NCI-H1417 treated with DMSO at 0.1 percent for 48 hours (cell line): ENCODE data around the gene BCAN.

Experiments
- DNase-seq: peaks from one replicate; lab custom pipeline; 2025; lab: John Stamatoyannopoulos, UW

BCAN gene

DNA sequence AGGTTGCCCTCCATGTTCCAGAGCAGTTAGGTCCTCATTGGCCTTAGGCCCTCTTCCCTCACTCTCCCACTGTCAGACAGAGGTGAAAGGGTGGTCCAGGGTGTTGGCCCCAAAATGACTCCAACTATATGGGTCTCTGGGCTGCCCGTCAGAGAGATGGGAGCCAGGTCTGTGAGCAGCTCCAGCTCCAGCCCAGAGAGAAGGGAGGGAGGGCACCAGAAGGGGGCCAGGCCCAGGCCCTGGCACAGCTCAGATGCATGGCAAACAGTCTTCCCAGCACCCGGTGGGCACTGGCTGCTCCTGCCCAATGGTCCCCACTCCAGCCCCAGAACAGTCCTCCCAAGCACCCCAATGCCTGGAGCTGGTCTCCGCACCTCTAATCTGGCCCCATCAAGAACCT lies 2.2 kb downstream of the BCAN start:
- DNase-seq: no peak

DNA sequence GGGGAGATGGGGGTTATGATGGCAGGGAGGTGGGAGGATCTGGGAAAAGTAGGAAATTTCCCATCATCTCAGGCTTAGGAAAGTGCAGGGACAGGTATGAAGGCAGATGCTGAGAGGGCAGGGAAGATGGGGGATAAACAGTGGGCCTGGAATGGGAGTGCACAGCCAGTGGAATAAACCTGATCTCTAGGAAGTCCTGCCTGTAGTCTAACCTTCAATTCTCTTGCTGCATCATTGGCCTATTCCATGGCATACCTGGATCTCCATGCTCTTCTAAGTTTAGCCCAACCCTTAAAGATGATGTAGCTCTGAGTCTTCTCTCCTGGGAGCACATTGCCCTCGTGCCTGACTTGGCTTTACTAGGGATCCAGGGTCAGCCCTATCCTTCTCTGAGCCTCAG lies 2.7 kb downstream of the BCAN start:
- no peak for DNase-seq

DNA sequence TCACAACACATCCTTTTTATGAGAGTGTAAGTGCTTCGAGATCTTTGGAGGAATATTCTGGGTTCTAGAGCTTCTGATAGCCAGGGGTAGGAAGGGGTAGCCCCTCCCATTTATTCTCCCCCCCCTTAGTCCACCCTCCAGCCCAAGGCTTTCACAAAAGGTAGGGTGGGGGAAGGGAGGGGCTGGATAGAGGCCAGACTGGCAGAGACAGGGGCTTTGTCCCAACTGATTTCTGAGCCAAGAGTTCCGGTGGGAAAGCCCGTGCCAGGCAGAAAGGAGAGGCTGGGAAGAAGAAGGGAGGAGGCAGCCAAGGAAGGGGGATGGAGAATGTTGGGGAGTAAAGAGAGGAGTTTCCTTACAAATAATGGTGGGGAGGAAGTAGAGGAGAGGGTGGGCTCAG lies 3.1 kb downstream of the BCAN start:
- DNase-seq: no peak

DNA sequence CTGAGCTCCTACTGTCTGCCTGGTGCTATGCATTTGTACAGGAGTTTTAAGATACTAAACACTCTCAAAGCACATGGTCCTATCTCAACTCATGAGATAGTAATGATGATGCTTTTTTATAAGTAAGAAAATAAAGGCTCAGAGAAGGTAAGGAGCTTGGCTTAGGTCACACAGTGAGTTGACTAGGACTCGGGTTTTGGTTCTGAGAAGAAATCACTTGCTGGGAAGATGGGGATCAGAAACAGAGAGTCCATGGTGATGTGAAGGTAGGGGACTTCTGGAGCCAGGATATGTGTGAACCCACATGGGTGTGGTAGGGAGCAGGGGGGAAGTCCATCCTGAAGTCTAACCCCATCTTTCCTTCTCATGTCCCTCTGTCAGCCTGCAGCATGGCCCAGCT lies 3.7 kb downstream of the BCAN start:
- no peak for DNase-seq

DNA sequence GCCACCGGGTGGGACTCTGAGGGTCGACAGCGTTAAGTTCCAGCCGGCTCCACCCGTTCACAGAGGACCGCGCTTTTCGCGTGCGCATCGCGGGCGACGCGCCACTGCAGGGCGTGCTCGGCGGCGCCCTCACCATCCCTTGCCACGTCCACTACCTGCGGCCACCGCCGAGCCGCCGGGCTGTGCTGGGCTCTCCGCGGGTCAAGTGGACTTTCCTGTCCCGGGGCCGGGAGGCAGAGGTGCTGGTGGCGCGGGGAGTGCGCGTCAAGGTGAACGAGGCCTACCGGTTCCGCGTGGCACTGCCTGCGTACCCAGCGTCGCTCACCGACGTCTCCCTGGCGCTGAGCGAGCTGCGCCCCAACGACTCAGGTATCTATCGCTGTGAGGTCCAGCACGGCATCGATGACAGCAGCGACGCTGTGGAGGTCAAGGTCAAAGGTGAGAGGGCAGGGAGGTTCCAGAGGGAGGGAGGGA lies 4.9 kb downstream of the BCAN start:
- no peak for DNase-seq

DNA sequence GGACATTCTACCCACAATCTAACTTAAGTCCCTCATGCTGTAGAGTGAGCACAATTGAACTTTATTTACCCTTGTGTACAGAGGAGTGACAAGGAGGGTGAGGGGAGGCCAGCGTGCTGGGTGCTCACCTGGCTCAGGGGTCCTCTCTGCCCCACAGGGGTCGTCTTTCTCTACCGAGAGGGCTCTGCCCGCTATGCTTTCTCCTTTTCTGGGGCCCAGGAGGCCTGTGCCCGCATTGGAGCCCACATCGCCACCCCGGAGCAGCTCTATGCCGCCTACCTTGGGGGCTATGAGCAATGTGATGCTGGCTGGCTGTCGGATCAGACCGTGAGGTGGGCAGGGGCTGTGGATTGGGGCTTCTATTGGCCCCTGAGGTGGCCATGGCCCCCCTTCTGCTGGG lies 5.4 kb downstream of the BCAN start:
- DNase-seq: no peak

DNA sequence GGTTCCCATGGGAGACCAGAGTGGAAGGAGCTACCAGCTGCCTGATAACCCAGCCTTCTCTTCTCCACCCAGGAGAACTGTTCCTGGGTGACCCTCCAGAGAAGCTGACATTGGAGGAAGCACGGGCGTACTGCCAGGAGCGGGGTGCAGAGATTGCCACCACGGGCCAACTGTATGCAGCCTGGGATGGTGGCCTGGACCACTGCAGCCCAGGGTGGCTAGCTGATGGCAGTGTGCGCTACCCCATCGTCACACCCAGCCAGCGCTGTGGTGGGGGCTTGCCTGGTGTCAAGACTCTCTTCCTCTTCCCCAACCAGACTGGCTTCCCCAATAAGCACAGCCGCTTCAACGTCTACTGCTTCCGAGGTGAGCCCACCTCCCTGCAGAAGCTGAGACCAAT lies 6.6 kb downstream of the BCAN start:
- no peak for DNase-seq

DNA sequence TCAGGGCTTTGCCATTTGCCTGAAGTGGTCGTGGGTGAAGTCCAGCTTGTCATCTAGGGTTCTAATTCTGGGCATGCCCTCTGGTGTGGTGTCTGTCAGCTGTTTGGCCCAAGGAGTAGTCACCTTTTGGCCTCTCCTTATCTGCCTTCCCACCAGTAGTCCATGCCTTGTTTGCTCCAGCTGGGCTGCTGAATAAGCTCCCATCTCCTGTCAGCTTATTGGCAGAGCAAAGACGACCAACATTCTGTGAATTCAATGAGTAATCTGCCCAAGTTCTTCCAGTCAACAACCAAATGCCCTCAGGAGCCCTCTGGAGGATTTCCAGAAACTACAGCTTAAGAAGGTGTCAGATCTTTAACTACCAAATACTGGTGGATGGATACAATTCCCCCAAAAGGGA lies 7.0 kb downstream of the BCAN start:
- no peak for DNase-seq

DNA sequence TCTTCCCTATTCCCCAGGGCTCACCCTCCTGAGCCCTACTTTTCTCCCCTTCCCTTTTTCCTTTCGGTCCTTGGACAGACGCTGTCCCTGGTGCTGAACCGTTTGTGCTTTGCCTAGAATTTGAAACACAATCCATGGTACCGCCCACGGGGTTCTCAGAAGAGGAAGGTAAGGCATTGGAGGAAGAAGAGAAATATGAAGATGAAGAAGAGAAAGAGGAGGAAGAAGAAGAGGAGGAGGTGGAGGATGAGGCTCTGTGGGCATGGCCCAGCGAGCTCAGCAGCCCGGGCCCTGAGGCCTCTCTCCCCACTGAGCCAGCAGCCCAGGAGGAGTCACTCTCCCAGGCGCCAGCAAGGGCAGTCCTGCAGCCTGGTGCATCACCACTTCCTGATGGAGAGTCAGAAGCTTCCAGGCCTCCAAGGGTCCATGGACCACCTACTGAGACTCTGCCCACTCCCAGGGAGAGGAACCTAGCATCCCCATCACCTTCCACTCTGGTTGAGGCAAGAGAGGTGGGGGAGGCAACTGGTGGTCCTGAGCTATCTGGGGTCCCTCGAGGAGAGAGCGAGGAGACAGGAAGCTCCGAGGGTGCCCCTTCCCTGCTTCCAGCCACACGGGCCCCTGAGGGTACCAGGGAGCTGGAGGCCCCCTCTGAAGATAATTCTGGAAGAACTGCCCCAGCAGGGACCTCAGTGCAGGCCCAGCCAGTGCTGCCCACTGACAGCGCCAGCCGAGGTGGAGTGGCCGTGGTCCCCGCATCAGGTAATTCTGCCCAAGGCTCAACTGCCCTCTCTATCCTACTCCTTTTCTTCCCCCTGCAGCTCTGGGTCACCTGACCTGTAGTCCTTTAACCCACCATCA lies 10.4 kb downstream of the BCAN start:
- no peak for DNase-seq

DNA sequence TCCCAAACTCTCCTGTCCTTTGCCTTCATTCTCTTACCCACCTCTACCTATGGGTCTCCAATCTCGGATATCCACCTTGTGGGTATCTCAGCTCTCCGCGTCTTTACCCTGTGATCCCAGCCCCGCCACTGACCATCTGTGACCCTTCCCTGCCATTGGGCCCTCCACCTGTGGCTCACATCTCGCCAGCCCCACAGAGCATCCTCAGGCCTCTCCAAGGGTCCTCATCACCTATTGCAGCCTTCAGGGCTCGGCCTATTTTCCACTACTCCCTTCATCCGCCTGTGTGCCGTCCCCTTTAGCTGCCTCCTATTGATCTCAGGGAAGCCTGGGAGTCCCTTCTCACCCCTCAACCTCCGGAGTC lies 11.1 kb downstream of the BCAN start:
- no peak for DNase-seq

DNA sequence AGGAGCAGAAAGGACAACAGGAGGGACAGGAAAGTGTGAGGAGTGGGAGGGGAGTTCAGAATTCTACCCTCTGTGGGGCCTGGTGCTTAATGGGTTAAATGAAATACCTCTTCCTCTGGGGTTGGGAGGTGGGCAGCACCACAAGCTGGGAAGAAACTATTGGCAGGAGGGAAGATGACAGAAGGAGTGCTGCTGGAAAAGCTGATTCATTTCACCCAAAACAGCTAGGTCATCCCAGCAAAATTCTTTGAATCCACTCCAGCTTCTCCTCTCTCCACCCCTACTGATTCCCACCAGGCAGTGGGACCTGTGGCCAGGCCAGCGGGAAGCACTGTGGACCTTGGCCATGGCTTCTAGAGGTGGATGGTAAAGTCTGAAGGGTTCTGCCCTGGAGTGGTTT lies 12.8 kb downstream of the BCAN start:
- no peak for DNase-seq

DNA sequence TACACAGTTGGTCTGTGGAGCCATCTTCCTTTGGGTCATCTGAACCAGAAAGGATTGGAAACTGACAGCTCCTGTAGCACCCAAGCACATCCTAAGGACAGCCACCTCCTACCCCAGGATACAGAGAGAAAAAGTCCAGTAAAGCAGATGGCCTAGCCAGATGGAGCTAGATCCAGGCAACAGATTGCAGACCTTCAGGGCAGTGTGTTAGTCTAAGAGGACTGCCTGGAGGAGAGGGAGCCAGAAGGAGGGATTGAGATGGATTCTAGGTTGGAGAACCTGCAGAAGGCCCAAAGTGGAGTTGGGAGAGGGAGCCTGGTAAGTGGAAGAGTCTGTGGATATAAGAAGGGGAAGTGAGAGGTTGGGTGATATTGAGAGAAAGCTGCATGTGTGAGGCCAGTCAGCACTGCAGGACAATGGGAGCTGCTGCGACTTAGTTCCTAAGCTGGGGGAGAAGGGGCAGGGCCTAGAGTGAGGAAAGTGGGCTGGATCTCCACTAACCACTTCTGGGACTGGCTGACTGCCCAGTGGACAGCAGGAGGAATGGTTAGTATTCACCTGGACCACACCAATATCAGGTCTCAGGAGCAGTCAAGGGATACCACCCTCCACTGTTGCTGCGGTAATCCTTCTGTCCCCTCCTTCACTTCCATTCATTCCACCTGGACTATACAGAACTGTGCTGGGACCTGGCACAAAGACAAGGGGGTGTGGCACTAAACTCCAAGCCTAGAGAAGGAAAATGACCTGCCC lies 13.4 kb downstream of the BCAN start:
- DNase-seq: no peak

DNA sequence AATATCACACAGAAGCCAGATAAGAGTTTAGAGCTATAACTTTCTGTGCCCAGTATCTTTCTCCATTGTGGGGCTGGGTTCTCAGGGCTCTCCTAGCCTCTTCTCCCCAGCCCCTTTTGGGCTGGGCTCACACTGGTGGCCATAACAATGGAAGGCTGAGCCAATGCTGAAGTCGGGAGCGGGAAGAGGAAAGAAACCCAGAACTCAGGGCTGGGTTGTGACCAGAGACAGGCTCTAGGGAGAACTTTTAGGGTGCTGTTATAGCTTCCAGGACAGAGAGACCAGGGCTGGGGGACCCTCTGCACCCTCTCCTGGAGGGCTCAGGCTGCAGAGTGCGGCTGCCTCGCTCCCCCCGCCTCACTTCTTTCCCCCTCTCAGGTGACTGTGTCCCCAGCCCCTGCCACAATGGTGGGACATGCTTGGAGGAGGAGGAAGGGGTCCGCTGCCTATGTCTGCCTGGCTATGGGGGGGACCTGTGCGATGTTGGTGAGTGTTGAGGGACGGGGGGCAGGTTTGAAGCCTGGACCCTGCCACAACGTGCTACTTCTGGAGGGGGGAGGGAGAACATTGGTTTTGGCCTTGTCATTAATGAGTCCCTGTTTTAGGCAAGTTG lies 14.1 kb downstream of the BCAN start:
- DNase-seq: no peak

DNA sequence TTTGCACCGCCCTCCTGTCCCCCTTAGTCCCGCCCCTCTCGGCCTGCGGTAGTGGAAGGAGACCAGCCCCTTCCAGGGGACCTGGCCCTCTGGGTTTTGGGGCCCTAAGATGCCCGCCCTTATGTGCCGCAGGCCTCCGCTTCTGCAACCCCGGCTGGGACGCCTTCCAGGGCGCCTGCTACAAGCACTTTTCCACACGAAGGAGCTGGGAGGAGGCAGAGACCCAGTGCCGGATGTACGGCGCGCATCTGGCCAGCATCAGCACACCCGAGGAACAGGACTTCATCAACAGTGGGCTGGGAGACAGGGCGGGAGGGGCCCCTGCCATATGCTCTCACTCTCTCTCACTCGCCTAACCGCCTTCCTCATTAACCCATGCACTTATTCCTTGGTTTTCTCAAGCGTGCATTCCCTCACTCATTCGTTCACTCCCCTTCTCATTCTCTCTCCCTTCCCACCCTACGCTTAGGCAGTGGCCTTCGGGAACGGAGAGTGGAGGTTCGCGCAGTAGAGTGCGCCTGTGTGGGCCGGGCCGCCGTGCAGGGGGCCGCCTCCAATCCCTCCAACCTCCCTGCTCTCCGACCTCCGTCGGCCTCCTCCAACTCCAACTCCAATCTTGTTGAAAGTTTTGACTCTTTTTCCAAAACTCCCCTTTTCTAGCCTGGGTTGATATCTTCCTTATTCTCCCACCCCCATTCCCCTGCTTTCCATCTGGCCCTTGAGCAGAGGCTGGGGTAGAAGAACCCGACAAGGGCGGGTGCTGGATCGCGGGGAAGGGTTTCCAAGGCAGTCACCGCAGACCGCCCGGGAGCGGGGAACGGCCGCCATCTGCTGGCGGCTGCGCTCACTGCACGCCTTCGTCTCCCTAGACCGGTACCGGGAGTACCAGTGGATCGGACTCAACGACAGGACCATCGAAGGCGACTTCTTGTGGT lies 15.2 kb downstream of the BCAN start:
- DNase-seq: no peak

DNA sequence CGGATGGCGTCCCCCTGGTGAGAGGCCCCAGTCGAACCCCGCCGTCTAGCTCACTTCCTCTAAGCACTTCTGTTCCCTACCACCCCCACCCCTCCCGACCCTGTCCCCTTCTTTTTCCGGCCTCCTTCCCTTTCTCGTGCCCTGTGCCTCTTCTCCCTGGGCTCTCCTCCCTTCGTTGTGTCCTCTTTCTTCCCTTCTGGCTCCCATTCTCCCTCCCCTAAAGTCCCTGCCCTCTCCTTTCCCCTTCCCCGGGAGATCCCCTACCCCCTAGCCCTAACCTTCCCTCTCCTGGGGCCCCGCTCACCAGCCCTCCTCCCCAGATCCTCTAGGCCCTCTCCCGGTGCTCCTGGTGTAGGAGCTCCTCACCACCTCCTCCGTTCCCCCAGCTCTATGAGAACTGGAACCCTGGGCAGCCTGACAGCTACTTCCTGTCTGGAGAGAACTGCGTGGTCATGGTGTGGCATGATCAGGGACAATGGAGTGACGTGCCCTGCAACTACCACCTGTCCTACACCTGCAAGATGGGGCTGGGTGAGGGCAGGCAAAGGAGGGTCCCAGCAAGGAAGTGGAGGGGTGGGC lies 15.9 kb downstream of the BCAN start:
- DNase-seq: no peak

DNA sequence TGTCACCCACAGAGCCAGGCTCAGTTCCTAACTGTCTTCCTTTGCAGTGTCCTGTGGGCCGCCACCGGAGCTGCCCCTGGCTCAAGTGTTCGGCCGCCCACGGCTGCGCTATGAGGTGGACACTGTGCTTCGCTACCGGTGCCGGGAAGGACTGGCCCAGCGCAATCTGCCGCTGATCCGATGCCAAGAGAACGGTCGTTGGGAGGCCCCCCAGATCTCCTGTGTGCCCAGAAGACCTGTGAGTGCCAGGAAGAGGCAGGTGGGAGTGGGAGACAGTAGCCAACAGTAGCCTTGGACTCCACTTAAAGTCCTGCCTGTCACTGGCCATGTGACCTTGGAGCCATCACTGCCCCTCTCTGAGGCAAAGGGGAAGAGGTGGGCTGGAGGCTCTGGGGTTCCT lies 16.6 kb downstream of the BCAN start:
- DNase-seq: no peak

DNA sequence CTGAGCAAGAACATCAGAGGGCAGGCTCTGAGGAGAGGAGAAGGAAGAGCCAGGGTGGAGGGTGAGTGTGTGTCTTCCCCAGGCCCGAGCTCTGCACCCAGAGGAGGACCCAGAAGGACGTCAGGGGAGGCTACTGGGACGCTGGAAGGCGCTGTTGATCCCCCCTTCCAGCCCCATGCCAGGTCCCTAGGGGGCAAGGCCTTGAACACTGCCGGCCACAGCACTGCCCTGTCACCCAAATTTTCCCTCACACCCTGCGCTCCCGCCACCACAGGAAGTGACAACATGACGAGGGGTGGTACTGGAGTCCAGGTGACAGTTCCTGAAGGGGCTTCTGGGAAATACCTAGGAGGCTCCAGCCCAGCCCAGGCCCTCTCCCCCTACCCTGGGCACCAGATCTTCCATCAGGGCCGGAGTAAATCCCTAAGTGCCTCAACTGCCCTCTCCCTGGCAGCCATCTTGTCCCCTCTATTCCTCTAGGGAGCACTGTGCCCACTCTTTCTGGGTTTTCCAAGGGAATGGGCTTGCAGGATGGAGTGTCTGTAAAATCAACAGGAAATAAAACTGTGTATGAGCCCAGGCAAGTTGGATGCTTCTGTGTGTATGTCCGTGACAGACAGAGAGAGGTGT lies 17.1 kb downstream of the BCAN start:
- DNase-seq: no peak

DNA sequence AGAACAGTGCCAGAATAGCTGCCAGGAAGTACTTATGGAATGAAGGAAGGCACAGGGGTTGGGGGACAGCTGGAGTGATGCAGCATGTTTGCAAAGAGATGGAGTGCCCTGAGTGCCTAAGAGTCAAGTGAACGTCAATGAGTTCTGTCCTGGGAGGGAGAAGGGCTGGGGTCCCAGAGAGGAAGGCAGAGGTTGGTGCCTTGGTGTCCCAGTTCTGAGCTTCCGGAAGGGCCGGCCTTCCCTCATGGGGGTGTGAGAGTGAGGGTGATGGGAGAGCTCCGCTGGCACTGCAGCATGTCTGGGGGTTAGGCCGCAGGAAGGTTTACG lies 17.7 kb downstream of the BCAN start:
- no peak for DNase-seq

DNA sequence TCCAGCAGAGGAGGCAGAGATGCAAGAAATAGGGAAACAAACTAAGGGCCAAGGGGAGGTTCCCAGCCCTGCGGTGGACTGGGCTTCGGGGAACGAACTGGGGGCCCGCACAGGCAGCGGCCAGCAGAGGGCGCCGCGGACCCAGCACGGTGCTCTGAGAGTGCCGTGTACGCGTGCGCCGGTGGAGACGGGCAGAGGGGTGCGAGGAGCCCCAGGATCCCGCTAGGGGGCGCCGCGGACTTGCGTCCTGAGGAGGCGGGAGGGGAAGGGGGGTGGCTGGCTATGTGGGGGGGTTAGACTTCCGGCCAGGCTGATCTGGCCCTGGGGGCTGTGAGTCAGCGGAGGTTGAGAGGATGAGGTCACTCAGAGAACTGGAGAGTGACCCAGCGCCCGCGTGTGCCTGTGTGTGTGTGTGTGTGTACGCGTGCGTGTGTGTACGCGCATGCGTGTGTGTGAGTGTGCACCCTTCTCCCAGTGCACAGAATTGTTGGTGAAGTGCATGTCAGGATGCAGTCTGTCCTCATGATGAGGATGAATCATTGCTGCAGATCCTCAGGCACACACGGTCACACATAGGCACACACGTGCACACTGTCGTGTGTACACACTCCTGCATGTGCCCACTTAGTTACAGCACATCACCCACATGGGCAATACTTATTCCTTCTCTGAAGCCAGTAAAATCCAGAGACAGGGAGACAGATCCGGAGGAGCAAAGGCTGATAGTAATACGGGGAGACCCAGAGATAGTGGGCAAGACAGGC lies 18.3 kb downstream of the BCAN start:
- DNase-seq: peak; percentile 49

DNA sequence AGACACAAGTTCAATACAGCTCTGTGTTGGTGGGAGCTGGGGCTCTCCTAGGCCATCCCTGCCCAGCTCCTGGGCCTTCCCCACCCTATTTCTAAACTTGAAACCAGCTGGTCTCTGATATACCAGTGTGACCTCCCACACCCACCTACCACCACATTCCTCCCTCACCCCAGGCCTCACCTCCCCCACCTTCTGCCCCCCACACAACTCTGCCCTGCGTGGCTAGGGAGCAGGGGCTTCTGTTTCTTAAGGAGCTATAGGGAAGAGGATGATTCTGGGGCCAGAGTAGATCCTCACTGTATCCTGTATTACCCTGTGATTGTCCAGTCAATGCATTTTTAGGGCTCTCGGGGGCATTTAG lies 18.8 kb downstream of the BCAN start:
- DNase-seq: no peak
